CD4-positive, alpha-beta memory T cell (primary cell): ENCODE data around the gene SIX1. TPM values are rescaled to one million over a fixed set of nuclear protein-coding genes. Genes with fewer than 3 reads are reported as not detected.

Source experiments
- CTCF ChIA-PET: fragments of 350-600 bp; sonication (Branson Sonifier 250); formaldehyde crosslinking; loops from one replicate; lab custom pipeline; 2021; ENCODE audit warnings: inconsistent platforms; ENCODE audit not compliant: partially characterized antibody; lab: Charles Lee
- POLR2A ChIA-PET: fragments of 350-600 bp; sonication (Branson Sonifier 250); formaldehyde crosslinking; loops from one replicate; lab custom pipeline; 2021; ENCODE audit not compliant: partially characterized antibody; lab: Charles Lee
- DNase-seq, 5 donors: peaks; one replicate each; pipeline versions ENCODE4 v3.0.0 to v3.0.0-alpha.2; 2020 to 2022; ENCODE audit warnings: mixed read lengths in 1 of 5
- H3K27ac ChIP-seq: one replicate; pipeline ENCODE4 v1.7.0; 2013; ENCODE audit warnings: low read depth, low read length
- H3K27me3 ChIP-seq: 2 replicates; pipeline ENCODE4 v1.7.0; 2013; ENCODE audit warnings: mild to moderate bottlenecking, low read length, moderate library complexity; ENCODE audit not compliant: insufficient read depth
- H3K36me3 ChIP-seq: 2 replicates; pipeline ENCODE4 v1.7.0; 2013; ENCODE audit warnings: mild to moderate bottlenecking, low read length, moderate library complexity; ENCODE audit not compliant: insufficient read depth
- H3K4me1 ChIP-seq: 2 replicates; pipeline ENCODE4 v1.7.0; 2013; ENCODE audit warnings: mild to moderate bottlenecking, low read length, moderate library complexity; ENCODE audit not compliant: insufficient read depth
- H3K4me3 ChIP-seq, 2 donors: one replicate each; pipeline ENCODE4 v1.7.0; 2013; ENCODE audit warnings: low read length in 2 of 2, mild to moderate bottlenecking in 1 of 2
- H3K9me3 ChIP-seq, 2 donors: one replicate each; pipeline ENCODE4 v1.7.0; 2013; ENCODE audit warnings: low read length in 2 of 2, control low read depth in 1 of 2; ENCODE audit not compliant: control insufficient read depth in 1 of 2
- H3K27ac Mint-ChIP-seq, 7 donors: one replicate each; pipeline ENCODE4 v1.8.0; 2020 to 2021; ENCODE audit warnings: mixed read lengths in 7 of 7, mild to moderate bottlenecking in 6 of 7, inconsistent platforms in 3 of 7, moderate library complexity in 3 of 7
- H3K27me3 Mint-ChIP-seq, 2 donors: one replicate each; pipeline ENCODE4 v1.8.0; 2020 to 2021; ENCODE audit warnings: mixed read lengths in 2 of 2
- H3K36me3 Mint-ChIP-seq, 2 donors: one replicate each; pipeline ENCODE4 v1.8.0; 2020 to 2021; ENCODE audit warnings: mixed read lengths in 2 of 2, inconsistent platforms in 1 of 2, mild to moderate bottlenecking in 1 of 2
- H3K4me1 Mint-ChIP-seq, 4 donors: one replicate each; pipeline ENCODE4 v1.8.0; 2020 to 2021; ENCODE audit warnings: mixed read lengths in 4 of 4, mild to moderate bottlenecking in 1 of 4
- H3K4me3 Mint-ChIP-seq, 8 donors: one replicate each; pipeline ENCODE4 v1.8.0; 2020 to 2021; ENCODE audit warnings: mixed read lengths in 8 of 8, mild to moderate bottlenecking in 7 of 8, moderate library complexity in 6 of 8, inconsistent platforms in 3 of 8
- H3K9me3 Mint-ChIP-seq, 8 donors: one replicate each; pipeline ENCODE4 v1.8.0; 2020 to 2021; ENCODE audit warnings: mixed read lengths in 8 of 8, mild to moderate bottlenecking in 5 of 8, inconsistent platforms in 3 of 8, moderate library complexity in 1 of 8
- intact Hi-C: fragments of 100-400 bp; cut with micrococcal nuclease; formaldehyde crosslinking; loops from one replicate; pipeline ENCODE4 v1.15.1; 2023
- polyA plus RNA-seq, 2 donors: library from polyadenylated mRNA; unstranded; fragments of 300-500 nt; fragmentation: Illumina TruSeq; gene quantifications; one replicate each; pipeline ENCODE4 v1.2.3, GENCODE V29; 2021
- total RNA-seq, 2 experiments: library from RNA; stranded (reverse); gene quantifications; one replicate each; pipeline ENCODE4 v1.2.3, GENCODE V29; 2021

SIX1 gene
- total and polyA plus RNA-seq, 4 experiments from 2014 or later: not detected

DNA sequence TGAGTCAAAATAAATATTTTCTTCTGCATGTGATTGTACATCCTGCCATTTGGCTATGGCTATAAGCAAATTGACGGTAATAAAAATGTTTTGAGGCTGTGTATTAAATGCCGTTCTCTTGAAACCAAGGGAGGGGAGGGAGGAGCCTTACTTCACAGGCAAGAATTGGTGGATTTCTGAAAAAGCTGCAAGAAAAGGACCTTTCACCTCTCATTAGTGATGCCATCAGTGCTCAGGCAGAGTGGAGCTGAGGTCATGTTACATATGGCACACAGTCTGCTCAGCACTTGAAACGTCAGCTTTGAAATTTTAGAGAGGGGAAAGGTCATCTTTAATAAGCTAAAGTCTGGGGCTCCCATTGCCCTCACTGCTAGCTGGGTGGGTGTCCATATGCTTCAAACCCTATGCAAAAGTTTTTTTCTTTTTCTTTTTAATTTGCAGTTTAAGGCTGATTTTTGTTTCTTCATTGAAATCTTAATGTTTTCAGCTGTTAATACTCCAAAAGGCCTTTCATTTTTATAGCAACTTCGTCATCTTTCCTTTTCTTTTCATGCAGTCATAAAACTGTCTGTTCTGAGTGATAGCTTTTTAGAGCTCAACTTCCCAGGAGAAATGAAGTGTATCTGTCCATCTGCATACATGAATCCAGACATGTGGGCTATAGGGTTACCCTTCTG lies 9.8 kb upstream of the SIX1 start:
- Histone ChIP-seq H3K36me3 (no peaks in the 10 kb centered on the region), H3K27ac (no peak overlapping the region), H3K4me1 (peaks cover 23% of the 10 kb centered on the region), H3K9me3 (no peaks in the 10 kb centered on the region), H3K27me3 (peaks cover 31% of the 10 kb centered on the region), H3K4me3 (no peak overlapping the region)
- Mint-ChIP-seq H3K4me1 (peaks cover 21 to 36% (median 26%) of the 10 kb centered on the region in 4 donors), H3K27ac (no peak overlapping the region), H3K36me3 (peaks cover 1 to 5% of the 10 kb centered on the region in 2 donors), H3K27me3 (peaks cover 46 to 64% of the 10 kb centered on the region in 2 donors), H3K9me3 (peaks cover 0 to 4% (median 0%) of the 10 kb centered on the region in 8 donors), H3K4me3 (peak overlapping the region in 3 of 8 donors; percentile 5 to 46 (median 40))
- no peak for DNase-seq
- intact Hi-C loops: no loop called here
- ChIA-PET CTCF (interaction anchor here (1.3 kb wide), 1 partner anchor 13 kb away, joined by 3 read pairs; no protein-coding TSS in a partner anchor), POLR2A (no interaction called here)

DNA sequence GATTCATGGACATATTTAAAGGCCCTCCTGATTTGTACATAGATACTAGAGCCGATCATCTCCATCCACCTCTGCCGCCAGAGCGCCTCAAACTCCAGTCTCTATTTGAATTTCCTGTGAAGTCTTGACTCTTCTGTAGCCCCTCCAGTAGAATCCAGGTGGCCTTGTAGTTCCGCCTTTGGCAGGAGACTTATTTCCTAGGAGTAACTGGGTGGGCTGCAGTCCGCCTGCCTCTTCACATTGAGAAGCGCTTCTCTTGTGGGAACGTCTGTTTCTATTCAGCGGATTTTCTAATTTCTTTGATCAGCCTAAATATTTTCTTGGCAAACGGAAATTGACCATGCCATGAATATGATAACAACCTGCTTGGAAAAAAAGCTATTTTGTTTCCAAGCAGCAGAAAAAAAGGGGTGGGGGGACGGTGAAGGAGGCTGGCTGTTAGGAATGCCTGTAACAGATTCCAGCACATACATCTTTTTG lies 9.0 kb upstream of the SIX1 start:
- peaks cover 39% of the 10 kb centered on the region for H3K27me3 ChIP-seq
- POLR2A ChIA-PET: no interaction called here

DNA sequence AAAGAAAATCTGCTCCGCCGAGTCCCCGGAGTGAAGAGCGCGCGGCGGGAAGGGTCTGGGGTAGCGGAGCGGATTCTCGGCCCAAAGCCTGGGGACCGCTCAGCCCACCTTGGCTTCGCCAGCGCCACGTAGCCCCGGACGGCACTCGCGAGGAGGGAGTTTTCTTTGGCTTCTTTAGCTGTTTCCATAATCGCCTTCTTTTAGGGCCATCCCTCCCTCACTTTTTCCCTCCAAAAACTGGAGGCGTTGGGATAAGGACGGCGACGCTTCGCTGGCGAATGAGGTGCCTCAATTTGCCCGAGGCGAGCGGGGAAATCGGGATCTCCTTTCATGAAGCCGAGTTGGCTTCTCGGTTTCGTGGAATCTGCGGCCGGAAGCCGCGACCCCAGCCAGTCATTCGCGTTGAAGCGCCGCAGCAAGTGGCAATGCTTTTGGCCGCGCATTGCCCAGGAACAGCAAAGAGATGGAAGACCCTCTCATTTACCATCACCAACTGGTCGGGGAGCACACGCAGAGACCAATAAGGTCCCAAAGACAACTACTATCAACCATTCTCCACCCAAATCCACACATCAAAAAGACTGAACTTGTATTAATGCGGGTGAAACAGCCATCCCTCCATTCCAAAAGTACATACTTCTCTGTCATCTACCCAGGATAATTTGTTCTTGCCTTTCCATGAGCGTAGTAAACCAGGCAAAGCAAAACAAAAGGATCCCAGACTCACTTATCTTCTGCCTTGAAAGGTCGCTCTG lies 8.4 kb upstream of the SIX1 start:
- Histone ChIP-seq H3K36me3 (no peaks in the 10 kb centered on the region), H3K4me3 (peak overlapping the region in 1 of 2 donors; percentile 19), H3K27ac (no peak overlapping the region), H3K4me1 (peaks cover 35% of the 10 kb centered on the region), H3K9me3 (no peaks in the 10 kb centered on the region), H3K27me3 (peaks cover 45% of the 10 kb centered on the region)
- H3K9me3 Mint-ChIP-seq: peaks cover 0 to 8% (median 0%) of the 10 kb centered on the region in 8 donors
- peaks cover 1 to 5% of the 10 kb centered on the region in 2 donors for H3K36me3 Mint-ChIP-seq
- ChIA-PET POLR2A (no interaction called here), CTCF (no interaction called here)
- intact Hi-C loops: no loop called here
- no peak for DNase-seq
- peak overlapping the region; percentile 63 to 78 (median 73) for H3K4me3 Mint-ChIP-seq
- no peak overlapping the region for H3K27ac Mint-ChIP-seq
- peaks cover 29 to 50% (median 37%) of the 10 kb centered on the region in 4 donors for H3K4me1 Mint-ChIP-seq
- H3K27me3 Mint-ChIP-seq: peaks cover 47 to 63% of the 10 kb centered on the region in 2 donors

More for the DNA sequence above, 9.0 kb upstream of the SIX1 start:
- H3K4me1 ChIP-seq: peaks cover 29% of the 10 kb centered on the region
- H3K27ac Mint-ChIP-seq: no peak overlapping the region
- H3K27me3 Mint-ChIP-seq: peaks cover 49 to 66% of the 10 kb centered on the region in 2 donors
- H3K27ac ChIP-seq: no peak overlapping the region
- no peaks in the 10 kb centered on the region for H3K9me3 ChIP-seq
- DNase-seq: no peak
- H3K4me1 Mint-ChIP-seq: peaks cover 26 to 44% (median 33%) of the 10 kb centered on the region in 4 donors
- intact Hi-C loops: no loop called here
- peaks cover 1 to 5% of the 10 kb centered on the region in 2 donors for H3K36me3 Mint-ChIP-seq
- H3K4me3 ChIP-seq: no peak overlapping the region
- CTCF ChIA-PET: no interaction called here
- H3K36me3 ChIP-seq: no peaks in the 10 kb centered on the region
- H3K9me3 Mint-ChIP-seq: peaks cover 0 to 8% (median 0%) of the 10 kb centered on the region in 8 donors
- H3K4me3 Mint-ChIP-seq: peak overlapping the region; percentile 63 to 78 (median 73)

DNA sequence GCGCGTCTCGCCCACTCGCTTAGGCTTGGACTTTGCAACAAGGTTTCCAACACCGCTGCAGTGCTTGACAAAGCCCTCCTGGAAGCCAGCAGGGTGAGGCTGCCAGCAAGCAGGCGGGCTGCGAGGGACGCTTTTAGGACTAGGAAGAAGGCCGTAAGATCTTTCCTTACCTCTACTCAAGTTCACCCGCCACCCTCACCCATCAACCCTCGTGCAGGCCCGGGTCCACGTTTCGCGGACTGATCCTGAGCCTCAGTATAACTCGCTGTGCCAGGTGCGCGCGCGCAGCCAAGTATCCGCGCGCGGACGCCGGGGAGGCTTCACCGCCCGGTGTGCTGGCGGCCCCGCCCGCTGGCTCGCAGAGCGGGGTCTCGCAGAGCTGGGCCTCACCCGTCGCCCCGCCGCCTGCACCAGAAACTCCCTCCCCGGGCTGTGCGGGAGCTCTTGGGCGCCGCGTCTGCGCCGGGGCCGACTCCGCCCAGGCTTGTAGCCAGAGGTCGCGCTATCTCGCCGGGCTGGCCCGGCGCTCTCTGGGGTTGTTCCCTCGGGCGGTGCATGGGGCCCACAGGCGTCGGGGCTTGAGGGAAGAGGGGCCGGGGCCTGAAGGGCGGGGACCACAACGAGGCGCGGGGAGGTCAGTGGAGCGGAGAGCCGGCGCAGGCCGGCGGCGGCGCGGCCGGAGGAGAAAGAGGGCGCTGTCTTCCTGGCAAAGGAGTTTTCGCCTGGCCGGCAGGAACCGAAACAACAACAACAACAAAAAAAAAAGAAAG lies 7.6 kb upstream of the SIX1 start:
- H3K9me3 Mint-ChIP-seq: peaks cover 0 to 8% (median 0%) of the 10 kb centered on the region in 8 donors
- peak overlapping the region in 1 of 2 donors; percentile 23 for H3K4me3 ChIP-seq
- no peak for DNase-seq

DNA sequence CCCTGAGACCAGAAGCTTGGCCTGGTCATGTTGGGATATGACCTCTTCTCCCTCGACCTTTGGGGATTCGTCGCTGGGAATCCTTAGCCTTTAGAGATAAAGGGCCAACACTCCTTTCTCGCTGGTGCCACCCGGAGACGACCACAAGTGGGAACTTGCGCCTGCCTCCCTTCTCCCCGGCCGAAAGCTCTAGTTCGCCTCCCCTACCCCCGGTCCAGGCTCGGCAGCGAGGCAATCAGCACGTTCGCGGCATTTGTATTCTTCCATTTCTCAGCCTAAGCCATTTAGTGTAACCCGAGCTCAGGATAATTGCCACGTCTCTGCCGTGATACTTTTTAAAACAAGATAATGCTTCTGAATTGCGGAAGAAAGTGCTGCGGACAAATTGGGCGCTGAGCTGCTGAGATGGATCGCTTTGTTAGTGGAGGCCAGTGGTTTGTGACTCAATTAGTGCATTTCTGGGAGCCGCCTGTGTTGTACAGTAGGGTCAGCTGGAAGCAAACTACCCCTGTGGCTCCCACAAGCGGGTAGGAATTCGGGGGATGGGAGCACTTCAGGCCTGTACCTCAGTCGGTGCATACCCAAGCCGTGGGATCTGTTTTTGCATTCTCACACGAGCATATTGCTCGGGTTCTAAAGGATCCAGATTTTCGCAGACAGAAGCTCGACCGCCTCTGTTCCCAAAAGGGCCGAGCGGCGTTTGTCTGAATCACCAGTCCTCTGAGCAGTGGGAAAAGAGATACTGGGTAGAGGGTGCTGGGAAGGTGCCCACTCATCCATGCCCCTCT lies 6.8 kb upstream of the SIX1 start:
- DNase-seq: no peak
- Histone ChIP-seq H3K9me3 (no peaks in the 10 kb centered on the region), H3K27ac (no peak overlapping the region), H3K4me3 (peak overlapping the region in 1 of 2 donors; percentile 23), H3K27me3 (peaks cover 59% of the 10 kb centered on the region), H3K4me1 (peaks cover 47% of the 10 kb centered on the region), H3K36me3 (no peaks in the 10 kb centered on the region)
- Mint-ChIP-seq H3K9me3 (peaks cover 0 to 8% (median 0%) of the 10 kb centered on the region in 8 donors), H3K4me1 (peaks cover 38 to 64% (median 47%) of the 10 kb centered on the region in 4 donors), H3K27me3 (peaks cover 55 to 68% of the 10 kb centered on the region in 2 donors), H3K4me3 (peak overlapping the region; percentile 68 to 83 (median 79)), H3K27ac (peak overlapping the region in 3 of 7 donors; percentile 6 to 32 (median 18)), H3K36me3 (peaks cover 1 to 5% of the 10 kb centered on the region in 2 donors)
- CTCF ChIA-PET: interaction anchor here (0.5 kb wide), 1 partner anchor 14 kb away, joined by 3 read pairs; no protein-coding TSS in a partner anchor
- intact Hi-C loops: no loop called here
- POLR2A ChIA-PET: no interaction called here

More for the DNA sequence above, 7.6 kb upstream of the SIX1 start:
- CTCF ChIA-PET: no interaction called here
- Histone ChIP-seq H3K27ac (no peak overlapping the region), H3K4me1 (peaks cover 42% of the 10 kb centered on the region), H3K36me3 (no peaks in the 10 kb centered on the region), H3K27me3 (peaks cover 52% of the 10 kb centered on the region), H3K9me3 (no peaks in the 10 kb centered on the region)
- Mint-ChIP-seq H3K4me3 (peak overlapping the region; percentile 76 to 83 (median 78)), H3K27me3 (peaks cover 52 to 63% of the 10 kb centered on the region in 2 donors), H3K27ac (peak overlapping the region in 1 of 7 donors; percentile 6), H3K36me3 (peaks cover 1 to 5% of the 10 kb centered on the region in 2 donors), H3K4me1 (peaks cover 33 to 58% (median 41%) of the 10 kb centered on the region in 4 donors)
- intact Hi-C loops: no loop called here
- POLR2A ChIA-PET: no interaction called here

DNA sequence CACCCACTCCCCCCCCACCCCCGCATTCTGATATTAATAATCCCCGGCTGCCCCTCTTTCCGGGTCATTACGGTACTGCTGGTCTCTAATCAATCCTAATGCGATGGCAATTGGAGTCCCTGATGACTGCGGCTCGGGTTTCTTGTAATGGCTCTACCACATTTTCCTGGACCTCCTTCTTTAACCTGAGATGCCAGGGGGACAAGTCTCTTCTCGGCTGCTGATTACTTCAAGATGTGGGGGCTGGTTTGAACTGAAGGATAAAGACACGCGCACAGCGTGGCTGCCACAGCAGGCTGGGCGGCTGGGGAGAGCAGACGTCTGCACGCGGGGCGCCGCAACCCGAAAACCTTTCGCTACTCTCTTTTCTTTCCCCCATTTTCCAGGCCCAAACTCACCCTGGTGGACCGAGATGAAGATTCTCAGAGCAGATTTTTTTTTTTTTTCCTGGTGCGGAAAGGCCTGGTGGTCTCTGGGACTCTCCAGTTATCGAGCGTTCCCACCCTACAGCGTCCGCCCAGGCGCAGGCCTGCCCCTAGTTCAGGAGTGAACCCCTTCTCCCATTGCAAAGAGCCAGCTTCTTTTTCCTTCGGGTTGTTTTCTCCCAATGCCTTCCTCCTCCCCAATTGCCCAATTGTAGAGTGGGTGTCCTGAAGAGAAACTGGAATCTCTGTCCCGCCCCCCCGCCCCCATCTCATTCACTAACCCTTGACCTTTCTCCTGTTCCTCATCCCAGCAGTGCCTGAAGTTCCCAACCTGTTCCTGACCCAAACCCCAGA lies 6.0 kb upstream of the SIX1 start:
- Mint-ChIP-seq H3K9me3 (peaks cover 0 to 8% (median 0%) of the 10 kb centered on the region in 8 donors), H3K4me3 (peak overlapping the region; percentile 68 to 83 (median 80)), H3K36me3 (peaks cover 1 to 5% of the 10 kb centered on the region in 2 donors), H3K27me3 (peaks cover 60 to 74% of the 10 kb centered on the region in 2 donors), H3K27ac (no peak overlapping the region), H3K4me1 (peaks cover 38 to 70% (median 47%) of the 10 kb centered on the region in 4 donors)
- Histone ChIP-seq H3K9me3 (no peaks in the 10 kb centered on the region), H3K36me3 (no peaks in the 10 kb centered on the region), H3K27ac (no peak overlapping the region), H3K4me1 (peaks cover 47% of the 10 kb centered on the region), H3K27me3 (peaks cover 66% of the 10 kb centered on the region), H3K4me3 (no peak overlapping the region)
- no peak for DNase-seq
- ChIA-PET POLR2A (no interaction called here), CTCF (interaction anchor here (0.5 to 1.3 kb wide), 2 partner anchors 15 to 22 kb away, joined by 3 read pairs; no protein-coding TSS in a partner anchor)
- intact Hi-C loops: no loop called here
